ENCODE results near the gene DOK5.

Gene DOK5

GRCh38 chr20:54557806-54558590 lies 82.6 kb downstream of the DOK5 start:
- DNase-seq = no peak

GRCh38 chr20:54559890-54560289 lies 84.5 kb downstream of the DOK5 start:
- DNase-seq = no peak

GRCh38 chr20:54560357-54560756 lies 85.0 kb downstream of the DOK5 start:
- no peak for DNase-seq

- DNase-seq = no peak
Observed at GRCh38 chr20:54565255-54565654, 89.9 kb downstream of the DOK5 start.

- DNase-seq = no peak
Observed at GRCh38 chr20:54566031-54566688, 90.8 kb downstream of the DOK5 start.

GRCh38 chr20:54570561-54570960 lies 95.2 kb downstream of the DOK5 start:
- no peak for DNase-seq

GRCh38 chr20:54572665-54573435 lies 97.5 kb downstream of the DOK5 start:
- no peak for DNase-seq

GRCh38 chr20:54573838-54574237 lies 98.4 kb downstream of the DOK5 start:
- DNase-seq = no peak

GRCh38 chr20:54576518-54576917 lies 101.1 kb downstream of the DOK5 start:
- DNase-seq = no peak

- DNase-seq = no peak
Observed at GRCh38 chr20:54577637-54578036, 102.2 kb downstream of the DOK5 start.

GRCh38 chr20:54585217-54585616 lies 109.8 kb downstream of the DOK5 start:
- DNase-seq = no peak

- DNase-seq = no peak
Observed at GRCh38 chr20:54587408-54587807, 112.0 kb downstream of the DOK5 start.

GRCh38 chr20:54589402-54590030 lies 114.1 kb downstream of the DOK5 start:
- DNase-seq = no peak

- no peak for DNase-seq
Observed at GRCh38 chr20:54590856-54591255, 115.5 kb downstream of the DOK5 start.

- no peak for DNase-seq
Observed at GRCh38 chr20:54596651-54597050, 121.3 kb downstream of the DOK5 start.

GRCh38 chr20:54598352-54598751 lies 123.0 kb downstream of the DOK5 start:
- no peak for DNase-seq

- no peak for DNase-seq
Observed at GRCh38 chr20:54600634-54601033, 125.2 kb downstream of the DOK5 start.

GRCh38 chr20:54601831-54602515 lies 126.6 kb downstream of the DOK5 start:
- DNase-seq = no peak

- DNase-seq = no peak
Observed at GRCh38 chr20:54605319-54605718, 129.9 kb downstream of the DOK5 start.

GRCh38 chr20:54606380-54606779 lies 131.0 kb downstream of the DOK5 start:
- no peak for DNase-seq

Measured in nucleus accumbens (tissue), 56 donors.